Pons (tissue), 1 donor: Measurements from ENCODE around the gene VPS9D1.
A peak's percentile ranks its signal among the peaks of the same experiment; 100 is the strongest.

Experiments used
- DNase-seq: peaks from one replicate; pipeline ENCODE4 v3.0.0-alpha.2; 2016; ENCODE audit warnings: low spot score

Gene VPS9D1, protein sequence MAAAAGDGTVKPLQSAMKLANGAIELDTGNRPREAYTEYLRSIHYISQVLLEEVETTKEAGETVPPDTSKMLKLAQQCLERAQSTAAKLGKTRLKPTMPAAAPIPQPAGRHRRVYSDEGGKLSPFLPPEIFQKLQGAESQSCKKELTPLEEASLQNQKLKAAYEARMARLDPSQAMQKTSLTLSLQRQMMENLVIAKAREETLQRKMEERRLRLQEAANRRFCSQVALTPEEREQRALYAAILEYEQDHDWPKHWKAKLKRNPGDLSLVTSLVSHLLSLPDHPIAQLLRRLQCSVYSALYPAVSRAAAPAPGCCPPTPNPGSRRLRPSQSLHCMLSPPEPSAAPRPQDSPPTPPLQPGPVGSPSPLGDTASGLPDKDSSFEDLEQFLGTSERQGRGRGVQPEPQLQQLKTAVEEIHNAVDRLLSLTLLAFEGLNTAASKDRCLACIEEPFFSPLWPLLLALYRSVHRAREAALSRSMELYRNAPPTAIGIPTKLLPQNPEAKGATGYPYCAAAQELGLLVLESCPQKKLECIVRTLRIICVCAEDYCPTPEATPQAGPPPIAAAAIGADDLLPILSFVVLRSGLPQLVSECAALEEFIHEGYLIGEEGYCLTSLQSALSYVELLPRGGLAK

DNA sequence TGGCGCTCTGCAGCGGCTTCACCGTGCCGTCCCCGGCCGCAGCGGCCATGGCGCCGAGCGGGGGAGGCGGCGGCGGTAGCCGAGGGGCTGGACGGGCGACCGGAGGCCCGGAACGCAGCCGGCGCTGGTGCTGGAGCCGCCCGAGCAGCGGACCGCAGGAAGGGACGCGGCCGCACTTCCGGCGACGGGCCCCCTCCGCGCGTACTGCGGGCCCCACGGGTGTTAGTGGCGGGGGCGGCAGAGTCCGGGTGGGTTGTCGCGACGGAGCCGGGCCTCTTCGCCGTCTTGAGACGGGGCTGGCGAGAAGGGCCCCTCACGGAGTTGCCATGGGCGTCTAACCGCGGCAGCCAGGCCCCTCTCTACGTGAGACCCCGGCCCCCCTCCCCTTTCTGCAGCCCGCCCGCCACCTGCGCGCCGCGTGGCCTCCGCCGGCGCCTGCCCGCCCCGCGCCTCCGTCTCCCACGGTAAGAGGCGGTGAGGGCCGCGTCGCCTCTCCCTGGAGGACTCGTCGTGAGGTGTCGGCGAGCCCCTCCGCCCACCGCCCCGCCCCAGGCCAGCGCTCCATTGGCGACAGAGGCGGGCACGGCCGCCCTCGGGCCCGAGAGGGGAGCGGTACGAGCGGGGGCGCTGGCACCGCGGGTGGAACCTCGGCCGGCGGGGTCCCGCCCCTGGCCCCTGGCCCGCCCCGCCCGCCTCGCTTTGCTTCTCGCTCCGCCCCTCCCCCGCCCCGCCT lies at the start of gene VPS9D1, which contains the start of gene ZNF276:
Gene VPS9D1 (minus strand): TSS at position 86 of the 733 bp plus-strand sequence. CDS start 37 bp downstream, at position 49.
Gene ZNF276 (plus strand): TSS at position 725 of the 733 bp plus-strand sequence. CDS start 104 bp downstream, outside the sequence.
- DNase-seq = peak; percentile 72

DNA sequence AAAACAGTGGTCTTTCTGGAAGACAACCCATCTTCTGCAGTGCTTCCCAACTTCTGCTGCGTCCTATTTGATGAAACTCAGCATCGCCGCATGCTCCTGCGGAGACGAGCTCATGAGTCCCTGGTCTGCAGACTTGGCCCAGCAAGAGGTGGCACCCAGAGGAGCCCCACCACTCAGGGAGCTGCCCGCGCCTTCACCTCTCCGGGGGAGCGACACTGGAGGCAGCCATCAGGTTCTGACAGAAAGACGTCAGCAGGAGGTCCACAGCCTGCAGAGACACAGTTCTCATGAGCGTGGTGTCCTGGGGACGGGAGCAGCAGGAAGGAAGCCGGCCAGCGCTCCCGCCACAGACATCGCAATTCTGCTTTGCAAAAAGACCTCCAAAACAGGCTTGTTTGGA lies 49.7 kb upstream of the VPS9D1 start:
- no peak for DNase-seq

DNA sequence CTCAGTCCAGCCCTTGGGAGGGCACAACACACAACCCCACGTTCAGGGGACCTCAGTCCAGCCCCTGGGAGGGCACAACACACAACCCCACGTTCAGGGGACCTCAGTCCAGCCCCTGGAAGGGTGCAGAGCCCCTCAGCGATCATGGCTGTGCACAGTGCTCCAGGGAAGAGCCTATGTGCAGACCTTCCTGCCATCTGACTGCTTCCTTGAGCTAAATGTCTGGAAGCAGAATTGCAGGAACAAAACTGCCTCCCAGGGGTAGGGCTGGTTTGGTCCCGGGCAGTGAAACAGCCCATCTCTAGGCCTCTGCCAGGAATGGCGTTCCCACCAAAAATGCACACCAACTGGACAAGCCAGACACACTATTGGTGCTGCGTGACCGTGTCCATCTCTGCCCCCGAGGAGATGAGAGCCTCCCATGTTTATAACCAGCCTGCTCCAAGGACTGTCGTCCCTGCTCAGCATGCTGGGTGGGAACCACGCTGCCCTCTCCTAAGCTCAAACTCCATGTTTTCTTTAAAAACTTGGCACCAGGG lies 44.7 kb upstream of the VPS9D1 start:
- no peak for DNase-seq

DNA sequence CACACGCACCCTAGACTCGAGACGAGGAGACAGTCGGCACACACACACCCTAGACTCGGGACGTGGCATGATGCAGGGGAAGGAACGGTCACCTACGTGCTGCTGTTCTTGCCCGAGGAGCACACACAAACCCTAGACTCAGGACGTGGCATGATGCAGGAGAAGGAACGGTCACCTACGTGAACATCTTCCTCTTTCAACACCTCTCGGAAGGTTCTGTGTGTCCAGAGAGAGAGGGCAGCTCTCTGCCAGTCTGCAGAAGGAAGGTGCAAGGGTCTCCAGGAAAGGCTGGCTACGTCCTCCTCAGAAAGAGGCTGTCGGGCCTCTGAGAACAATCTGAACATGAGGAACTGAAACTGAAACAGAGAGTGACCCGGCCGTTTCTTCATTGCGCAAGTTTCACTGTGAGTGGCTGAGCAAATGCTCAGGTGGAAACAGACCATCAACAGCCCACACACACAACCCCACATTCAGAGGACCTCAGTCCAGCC lies 44.1 kb upstream of the VPS9D1 start:
- DNase-seq = peak; percentile 70

DNA sequence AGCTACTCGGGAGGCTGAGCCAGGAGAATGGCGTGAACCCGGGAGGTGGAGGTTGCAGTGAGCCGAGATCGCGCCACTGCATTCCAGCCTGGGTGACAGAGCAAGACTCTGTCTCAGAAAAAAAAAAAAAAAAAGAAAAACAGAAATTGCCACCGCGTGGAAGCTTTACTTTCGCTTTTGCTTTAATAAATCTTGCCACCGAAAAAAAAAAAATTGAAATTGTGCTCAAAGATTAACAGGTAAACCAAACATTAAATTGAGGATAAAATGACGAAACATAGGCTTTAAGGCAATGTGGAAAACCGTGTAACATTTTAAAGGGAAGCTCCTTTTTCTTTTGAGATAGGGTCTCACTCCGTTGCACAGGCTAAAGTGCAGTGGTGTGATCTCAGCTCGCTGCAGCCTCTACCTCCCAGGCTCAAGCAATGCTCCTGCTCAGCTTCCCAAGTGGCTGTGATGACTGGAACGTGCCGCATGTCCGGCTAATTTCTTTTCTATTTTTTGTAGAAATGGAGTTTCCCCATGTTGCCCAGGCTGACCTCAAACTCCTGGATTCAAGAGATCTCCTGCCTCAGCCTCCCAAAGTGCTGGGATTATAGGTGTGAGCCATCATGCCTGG lies 40.7 kb upstream of the VPS9D1 start:
- no peak for DNase-seq

DNA sequence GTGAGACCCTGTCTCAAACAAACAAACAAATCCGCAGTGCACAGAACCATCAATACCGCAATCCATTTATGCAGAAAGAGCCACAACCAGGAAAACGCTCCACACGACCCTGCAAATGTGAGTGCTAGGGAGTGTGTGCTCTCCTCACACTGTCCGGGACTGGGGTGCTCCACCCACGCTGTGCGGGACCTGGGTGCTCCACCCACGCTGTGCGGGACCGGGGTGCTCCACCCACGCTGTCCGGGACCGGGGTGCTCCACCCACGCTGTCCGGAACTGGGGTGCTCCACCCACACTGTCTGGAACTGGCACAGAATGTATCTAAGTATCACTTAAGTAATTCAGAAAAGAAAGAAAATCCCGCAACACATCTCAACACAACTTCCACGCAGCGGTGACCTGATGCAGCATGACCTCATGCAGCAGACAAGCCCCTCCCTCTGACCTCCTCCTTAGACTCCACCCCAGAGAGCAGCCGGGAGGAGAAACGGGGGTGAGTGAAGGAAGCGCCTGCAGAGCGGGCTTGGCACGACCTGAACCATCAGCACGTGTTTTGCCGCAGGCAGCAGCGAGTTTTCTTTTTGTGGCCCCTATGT lies 39.1 kb upstream of the VPS9D1 start:
- DNase-seq = no peak

DNA sequence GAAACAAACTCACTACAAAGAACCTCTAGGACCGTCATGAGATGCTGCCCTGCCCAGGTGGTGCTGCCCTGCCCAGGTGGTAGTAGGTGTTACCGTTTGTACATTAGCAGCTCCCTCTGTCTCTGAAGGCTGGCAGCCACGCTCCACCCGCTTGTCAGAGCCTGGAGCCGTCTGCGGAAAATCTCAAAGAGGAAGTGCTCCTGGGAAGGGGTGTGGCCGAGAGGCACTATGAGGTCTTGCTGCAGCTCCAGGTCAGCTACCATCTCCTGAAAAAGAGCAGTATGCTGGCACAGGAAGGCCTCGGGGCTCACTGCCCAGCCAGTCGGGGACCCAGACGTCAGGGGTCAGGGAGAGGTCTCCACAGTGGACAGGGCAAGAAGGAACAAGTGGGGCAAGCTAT lies 28.9 kb upstream of the VPS9D1 start:
- DNase-seq = peak; percentile 43

DNA sequence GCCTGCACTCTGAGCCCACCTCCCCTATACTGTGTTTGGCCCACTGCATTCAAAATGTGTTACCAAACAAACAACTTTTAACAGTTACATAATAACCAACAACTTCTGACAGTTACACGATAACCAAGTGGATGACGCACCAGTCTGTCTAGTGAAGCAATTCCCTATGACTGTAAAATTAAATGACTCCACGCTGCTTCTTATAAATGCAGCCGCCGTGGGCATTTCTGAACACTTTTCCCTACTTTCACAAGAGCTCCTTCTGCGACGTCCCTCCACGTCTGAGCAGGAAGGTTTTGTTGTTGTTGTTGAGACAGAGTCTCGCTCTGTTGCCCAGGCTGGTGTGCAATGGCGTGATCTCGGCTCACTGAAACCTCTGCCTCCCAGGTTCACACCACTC lies 28.2 kb upstream of the VPS9D1 start:
- DNase-seq = no peak

DNA sequence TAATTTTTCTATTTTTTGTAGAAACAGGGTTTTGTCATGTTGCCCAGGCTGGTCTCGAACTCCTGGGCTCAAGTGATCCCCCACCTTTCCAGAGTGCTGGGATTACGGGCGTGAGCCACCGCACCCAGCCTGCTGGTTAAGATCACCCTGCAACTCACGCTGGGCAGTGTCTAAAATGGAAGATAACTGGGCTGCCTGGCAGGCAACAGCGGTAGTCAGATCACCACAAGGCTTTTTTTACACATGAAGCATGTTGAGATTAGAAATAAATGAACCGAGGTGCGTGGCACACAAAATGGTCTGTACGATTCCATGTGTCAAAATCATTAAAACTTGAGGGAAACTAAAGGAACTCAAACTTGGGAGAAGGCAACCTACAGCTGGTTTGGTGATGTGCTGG lies 27.4 kb upstream of the VPS9D1 start:
- DNase-seq = no peak

DNA sequence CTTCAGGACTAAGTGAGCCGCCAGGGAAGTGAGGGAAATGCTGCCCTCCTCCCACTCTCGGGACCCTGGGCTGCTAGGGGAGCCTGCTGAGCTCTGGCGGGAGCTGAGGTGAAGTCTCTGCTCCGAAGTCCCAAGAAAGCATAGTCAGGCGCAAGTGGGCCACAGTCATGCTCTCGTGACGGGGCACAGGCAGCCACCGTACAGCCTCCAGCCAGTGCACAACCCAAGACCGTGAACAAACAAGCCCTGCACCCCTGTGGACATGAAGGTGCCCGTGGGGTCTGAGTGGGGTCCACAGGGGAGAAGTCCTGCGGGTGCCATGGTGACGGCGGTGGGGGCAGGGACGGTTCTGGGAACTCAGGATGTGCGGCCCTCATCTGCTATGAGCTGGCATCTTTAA lies 25.3 kb upstream of the VPS9D1 start:
- DNase-seq = no peak

DNA sequence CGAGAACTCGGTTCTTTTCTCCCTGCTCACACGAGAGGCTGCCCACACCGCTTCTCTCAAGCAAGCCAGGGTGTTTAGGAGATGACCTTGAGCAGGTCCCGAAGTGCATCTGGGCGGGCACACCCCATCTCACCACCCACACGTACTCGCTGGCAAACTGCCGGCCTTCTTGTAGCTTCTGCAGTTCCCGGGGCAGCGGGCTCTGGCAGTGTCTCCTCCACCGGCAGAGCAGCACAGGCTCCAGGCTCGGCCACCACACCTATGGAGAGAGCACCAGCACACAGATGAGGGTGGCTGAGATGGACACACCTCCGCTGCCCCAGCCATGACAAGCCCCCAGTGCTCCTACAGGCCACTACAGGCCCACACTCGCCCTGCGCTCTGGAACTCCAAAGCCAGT lies 24.1 kb upstream of the VPS9D1 start:
- no peak for DNase-seq

DNA sequence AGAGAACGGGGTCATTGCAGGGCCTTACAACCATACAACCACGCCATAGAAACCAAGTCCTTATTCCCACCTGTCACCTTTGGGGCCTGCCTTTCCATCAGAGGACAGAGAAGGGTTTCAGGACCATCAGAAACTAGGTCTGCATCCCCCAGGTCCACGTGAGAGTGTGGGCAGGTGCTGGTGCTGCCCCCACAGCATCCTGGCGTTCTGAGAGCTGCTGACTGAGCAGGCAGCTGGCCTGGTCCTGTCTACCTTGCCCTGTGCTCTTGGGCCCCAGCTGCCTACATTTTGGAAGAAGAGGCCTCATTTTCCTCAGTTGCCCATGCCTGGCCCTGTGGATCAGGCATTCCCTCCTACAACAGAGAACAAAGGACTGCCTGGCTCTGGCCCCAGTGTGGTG lies 22.2 kb upstream of the VPS9D1 start:
- no peak for DNase-seq

DNA sequence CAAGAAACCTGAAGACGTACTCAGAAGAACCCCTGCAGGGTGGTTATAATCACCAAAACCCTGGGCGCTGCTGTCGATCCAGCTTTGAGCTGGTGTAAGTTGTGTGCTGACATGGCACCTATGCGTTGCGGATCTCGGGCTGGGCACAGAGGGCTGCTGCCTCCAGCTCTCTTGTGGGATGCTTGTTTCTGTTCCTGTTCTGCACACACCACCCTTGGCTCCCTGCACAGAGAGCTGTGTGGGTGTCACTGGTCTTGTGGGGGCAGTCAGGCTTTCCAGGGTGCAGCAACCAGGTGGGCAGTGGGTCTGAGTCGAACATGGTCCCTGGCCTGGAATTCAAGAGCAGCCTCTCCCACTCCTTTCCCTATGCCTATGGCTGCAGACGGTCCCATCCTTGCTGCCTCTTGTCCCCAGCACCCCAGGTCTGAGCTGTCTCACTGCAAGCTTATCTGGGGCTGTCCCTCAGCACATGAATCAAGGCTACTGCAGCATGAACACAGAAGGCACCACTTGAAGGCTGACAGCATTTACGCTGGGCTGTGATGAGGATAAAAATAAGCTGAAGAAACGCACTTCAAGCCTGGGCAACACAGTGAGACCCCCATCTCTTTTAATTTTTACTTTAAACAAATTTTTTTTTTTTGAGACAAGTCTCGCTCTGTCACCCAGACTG lies 20.8 kb upstream of the VPS9D1 start:
- no peak for DNase-seq

DNA sequence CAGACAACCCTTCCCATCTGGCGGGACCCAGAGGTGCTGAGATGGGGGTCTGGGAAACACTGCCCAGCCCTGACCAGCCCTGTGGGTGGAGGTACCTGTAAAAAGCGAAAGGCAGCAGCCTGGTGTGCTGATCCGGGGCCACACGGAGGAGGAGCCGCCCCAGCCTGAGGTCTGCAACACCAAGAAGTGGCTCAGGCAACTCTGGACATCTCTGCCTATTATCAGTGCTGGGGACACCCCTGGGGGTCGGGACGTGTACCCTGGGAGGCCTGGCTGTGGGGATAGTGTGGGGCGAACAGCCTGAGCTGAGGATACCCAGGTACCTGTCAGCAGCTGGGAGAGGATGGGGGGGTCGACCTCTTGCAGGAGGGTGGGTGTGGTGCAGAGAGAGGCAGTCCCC lies 18.7 kb upstream of the VPS9D1 start:
- no peak for DNase-seq

DNA sequence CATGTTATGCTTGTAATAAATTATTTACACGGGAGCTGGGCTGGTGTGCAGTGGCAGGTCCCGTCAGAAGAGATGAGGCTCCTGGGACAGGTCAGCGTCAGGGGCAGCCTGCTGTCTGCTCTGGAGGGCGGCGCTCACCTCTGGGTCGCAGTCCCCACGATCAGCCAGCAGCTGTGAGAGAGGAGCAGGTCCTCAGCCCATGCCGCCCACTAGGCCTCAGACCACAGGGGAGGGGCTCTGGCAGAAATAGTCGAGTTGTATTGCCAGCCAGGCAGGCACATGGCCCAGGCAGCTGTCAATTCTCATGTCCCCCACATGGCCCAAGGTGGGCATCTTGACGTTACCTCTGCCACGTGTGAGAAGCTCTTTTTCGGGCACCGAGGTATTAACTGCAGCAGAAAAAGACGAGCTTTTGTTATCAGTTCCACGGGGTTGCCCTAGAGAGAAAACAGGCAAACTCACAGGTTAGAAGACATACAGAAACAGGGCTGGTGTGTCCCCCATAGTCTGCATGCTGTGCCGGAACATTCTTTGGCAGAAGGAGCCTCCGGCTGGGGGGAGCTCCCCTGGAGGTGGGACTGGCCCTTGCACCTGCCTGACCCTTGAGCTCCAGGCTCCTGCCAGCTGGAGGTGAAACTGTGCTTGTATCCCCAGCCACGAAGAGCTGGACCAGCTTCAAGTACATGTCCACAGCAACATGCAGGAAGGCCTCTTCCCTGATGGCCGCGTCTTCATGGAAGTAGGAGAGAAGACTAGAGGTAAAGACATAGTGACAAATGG lies 18.0 kb upstream of the VPS9D1 start:
- DNase-seq = no peak

DNA sequence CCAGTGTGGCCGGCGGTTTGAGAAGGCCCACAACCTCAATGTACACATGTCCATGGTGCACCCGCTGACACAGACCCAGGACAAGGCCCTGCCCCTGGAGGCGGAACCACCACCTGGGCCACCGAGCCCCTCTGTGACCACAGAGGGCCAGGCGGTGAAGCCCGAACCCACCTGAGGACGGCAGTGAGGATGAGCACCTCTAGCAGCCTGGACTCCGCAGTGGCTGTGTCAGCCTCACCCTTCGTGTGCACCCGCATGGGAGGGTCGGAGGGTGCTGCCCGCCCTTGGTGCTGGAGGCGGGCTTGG lies 17.3 kb upstream of the VPS9D1 start:
- DNase-seq = no peak

DNA sequence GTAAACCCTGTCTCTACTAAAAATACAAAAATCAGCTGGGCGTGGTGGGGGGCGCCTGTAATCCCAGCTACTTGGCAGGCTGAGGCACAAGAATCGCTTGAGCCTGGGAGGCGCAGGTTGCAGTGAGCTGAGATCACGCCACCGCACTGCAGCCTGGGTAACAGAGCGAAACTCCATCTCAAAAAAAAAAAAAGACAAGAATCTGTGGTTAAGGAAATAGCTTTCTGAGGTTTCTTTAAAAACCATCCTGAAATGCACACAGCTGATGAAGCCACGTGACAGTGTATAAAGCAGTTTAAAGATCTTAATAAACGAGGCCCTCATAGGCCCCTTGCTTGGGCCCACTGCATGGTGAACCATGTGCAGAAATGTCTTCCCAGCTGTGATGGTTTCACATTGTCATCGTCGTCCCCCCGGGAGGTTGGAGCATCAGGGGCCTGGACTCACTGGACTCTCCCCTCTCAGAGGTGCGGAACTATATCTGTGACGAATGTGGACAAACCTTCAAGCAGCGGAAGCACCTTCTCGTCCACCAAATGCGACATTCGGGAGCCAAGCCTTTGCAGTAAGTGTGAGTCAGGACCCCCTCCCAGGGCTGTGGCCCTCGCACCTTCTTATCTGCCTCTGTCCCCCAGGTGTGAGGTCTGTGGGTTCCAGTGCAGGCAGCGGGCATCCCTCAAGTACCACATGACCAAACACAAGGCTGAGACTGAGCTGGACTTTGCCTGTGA lies 16.8 kb upstream of the VPS9D1 start:
- no peak for DNase-seq

DNA sequence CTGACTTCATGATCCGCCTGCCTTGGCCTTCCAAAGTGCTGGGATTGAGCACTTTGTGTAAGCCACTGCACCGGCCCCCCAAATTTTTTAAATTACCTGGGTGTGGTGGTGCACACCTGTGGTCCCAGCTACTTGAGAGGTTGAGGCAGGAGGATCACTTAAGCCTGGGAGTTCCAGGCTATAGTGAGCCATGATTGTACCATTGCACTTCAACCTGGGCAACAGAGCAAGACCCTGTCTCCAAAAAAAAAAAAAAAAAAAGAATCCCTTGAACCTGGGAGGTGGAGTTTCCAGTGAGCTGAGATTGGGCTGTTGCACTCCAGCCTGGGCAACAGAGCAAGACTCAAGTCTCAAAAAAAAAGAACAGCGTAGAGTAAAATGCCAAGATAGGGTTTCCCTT lies 15.9 kb upstream of the VPS9D1 start:
- no peak for DNase-seq

DNA sequence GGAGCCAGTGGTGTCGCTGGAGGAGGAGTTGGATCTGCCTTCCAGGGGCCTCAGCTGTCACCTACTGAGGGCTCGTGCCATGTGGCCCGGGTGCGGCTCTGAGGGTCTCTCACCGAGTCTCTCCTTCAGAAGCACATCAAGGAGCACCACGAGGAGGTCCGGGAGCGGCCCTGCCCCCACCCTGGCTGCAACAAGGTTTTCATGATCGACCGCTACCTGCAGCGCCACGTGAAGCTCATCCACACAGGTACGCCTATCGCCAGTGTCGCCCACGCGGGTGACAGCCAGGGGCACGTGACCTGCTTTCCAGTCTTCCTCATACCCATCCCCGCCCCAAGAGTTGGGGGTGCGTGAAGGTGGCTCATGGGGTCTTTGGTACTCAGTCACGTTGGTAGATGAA lies 13.1 kb upstream of the VPS9D1 start:
- DNase-seq = no peak

DNA sequence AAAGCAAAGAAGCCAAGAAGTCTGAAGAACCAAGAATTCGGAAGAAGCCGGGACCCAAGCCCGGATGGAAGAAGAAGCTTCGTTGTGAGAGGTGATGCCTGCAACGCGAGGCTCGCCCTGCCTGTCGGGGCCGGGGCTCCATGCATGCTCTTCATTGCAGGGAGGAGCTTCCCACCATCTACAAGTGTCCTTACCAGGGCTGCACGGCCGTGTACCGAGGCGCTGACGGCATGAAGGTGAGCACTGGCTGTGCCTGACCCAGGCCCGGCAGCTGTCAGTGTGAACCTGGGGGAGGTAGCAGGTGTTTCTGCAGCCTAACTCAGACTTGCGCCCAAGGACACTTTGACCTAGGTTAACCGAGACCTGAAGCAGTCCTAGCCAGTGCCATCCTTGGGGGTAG lies 12.6 kb upstream of the VPS9D1 start:
- no peak for DNase-seq
